Suppressor macrophage treated with lipopolysaccharide for 4 hours (primary cell): ENCODE measurements around the gene UBE2K.
"Not testable (repeated sequence)": the region's sequence is repeated elsewhere in the genome, so short reads cannot be mapped to it uniquely, and the experiment has no call there.

ENCODE experiments used
- DNase-seq: peaks from one replicate; pipeline ENCODE4 v3.0.0-alpha.2; 2020

Gene UBE2K

GRCh38 chr4:39731908-39732307, 34.0 kb downstream of the UBE2K start:
- DNase-seq: no peak

- DNase-seq: no peak
Observed at GRCh38 chr4:39732728-39733127, 34.8 kb downstream of the UBE2K start.

- DNase-seq: not testable (repeated sequence)
Observed at GRCh38 chr4:39739591-39739990, 41.7 kb downstream of the UBE2K start.

- peak; percentile 10 for DNase-seq
Observed at GRCh38 chr4:39741401-39741800, 43.5 kb downstream of the UBE2K start.

- no peak for DNase-seq
Observed at GRCh38 chr4:39745920-39746319, 48.0 kb downstream of the UBE2K start.

- no peak for DNase-seq
Observed at GRCh38 chr4:39750216-39750615, 52.3 kb downstream of the UBE2K start.

GRCh38 chr4:39754309-39754708, 56.4 kb downstream of the UBE2K start:
- no peak for DNase-seq

- no peak for DNase-seq
Observed at GRCh38 chr4:39756159-39756558, 58.2 kb downstream of the UBE2K start.

- DNase-seq: no peak
Observed at GRCh38 chr4:39758176-39758575, 60.2 kb downstream of the UBE2K start.

- DNase-seq: no peak
Observed at GRCh38 chr4:39759569-39759968, 61.6 kb downstream of the UBE2K start.

GRCh38 chr4:39761005-39761667, 63.2 kb downstream of the UBE2K start:
- no peak for DNase-seq

- no peak for DNase-seq
Observed at GRCh38 chr4:39763714-39764572, 66.0 kb downstream of the UBE2K start.

- no peak for DNase-seq
Observed at GRCh38 chr4:39770005-39770404, 72.1 kb downstream of the UBE2K start.

- DNase-seq: no peak
Observed at GRCh38 chr4:39770471-39770870, 72.5 kb downstream of the UBE2K start.

GRCh38 chr4:39770969-39771724, 73.2 kb downstream of the UBE2K start:
- no peak for DNase-seq

GRCh38 chr4:39781988-39782387, 84.1 kb downstream of the UBE2K start:
- DNase-seq: not testable (repeated sequence)

GRCh38 chr4:39785083-39785482, 87.1 kb downstream of the UBE2K start:
- no peak for DNase-seq

GRCh38 chr4:39786838-39787237, 88.9 kb downstream of the UBE2K start:
- no peak for DNase-seq

- DNase-seq: no peak
Observed at GRCh38 chr4:39792128-39792527, 94.2 kb downstream of the UBE2K start.

GRCh38 chr4:39792529-39792928, 94.6 kb downstream of the UBE2K start:
- DNase-seq: no peak

GRCh38 chr4:39792976-39793375, 95.0 kb downstream of the UBE2K start:
- DNase-seq: not testable (repeated sequence)

GRCh38 chr4:39802005-39802404, 104.1 kb downstream of the UBE2K start:
- DNase-seq: no peak

GRCh38 chr4:39808231-39808749, 110.4 kb downstream of the UBE2K start:
- DNase-seq: no peak
